Ovary (tissue), 10 donors: ENCODE data around the gene LRCH4. TPM values are rescaled to one million over a fixed set of nuclear protein-coding genes. Genes with fewer than 3 reads are reported as not detected.

Experiments used
- DNase-seq, 5 donors: peaks; one replicate each; pipeline ENCODE4 v3.0.0-alpha.2; 2019 to 2020
- H3K27ac ChIP-seq, 2 donors: fragments of 200-600 bp; one replicate each; pipeline versions ENCODE4 v1.5.1 to v1.8.0; 2019 to 2022
- H3K27me3 ChIP-seq: fragments of 200-600 bp; one replicate; pipeline ENCODE4 v1.8.0; 2022
- H3K36me3 ChIP-seq: fragments of 200-600 bp; sonication (generic); one replicate; pipeline ENCODE4 v1.5.1; 2019
- H3K4me1 ChIP-seq: one replicate; pipeline ENCODE4 v1.8.1; 2013; ENCODE audit warnings: mild to moderate bottlenecking, moderate library complexity; ENCODE audit not compliant: insufficient read depth
- H3K4me3 ChIP-seq: fragments of 200-600 bp; sonication (generic); one replicate; pipeline ENCODE4 v1.5.1; 2017
- H3K9me3 ChIP-seq, 2 donors: fragments of 200-600 bp in 1 of 2; sonication (generic) in 1 of 2; one replicate each; pipeline versions ENCODE4 v1.5.1 to v1.8.1; 2013 to 2019; ENCODE audit warnings: mild to moderate bottlenecking in 1 of 2, moderate library complexity in 1 of 2
- CTCF ChIP-seq, 3 donors: fragments of 450-650 bp in 2 of 3; fragments of 200-600 bp in 1 of 3; IDR thresholded peaks; one replicate each; pipeline versions ENCODE4 v1.5.1 to v1.8.0; 2016 to 2022; ENCODE audit warnings: antibody characterized with exemption in 3 of 3, mild to moderate bottlenecking in 1 of 3
- EP300 ChIP-seq: sonication (generic); formaldehyde crosslinking; IDR thresholded peaks from one replicate; pipeline ENCODE4 v1.6.1; 2017; ENCODE audit warnings: antibody characterized with exemption
- POLR2A ChIP-seq: fragments of 450-650 bp; IDR thresholded peaks from one replicate; pipeline ENCODE4 v1.6.1; 2017; ENCODE audit warnings: antibody characterized with exemption, mild to moderate bottlenecking, moderate library complexity
- WGBS, 3 donors: extraction: QIAGEN DNeasy Blood & Tissue Kit in 1 of 3; methylation state at CpG; one replicate each; pipeline versions ENCODE4 v1.1.5 to v1.1.7; 2013 to 2017; 5-methylcytosine and 5-hydroxymethylcytosine counted together
- intact Hi-C, 4 donors: fragments of 100-400 bp; cut with DNase I; formaldehyde crosslinking; loops; one replicate each; pipeline versions ENCODE4 v1.11.0 to v1.15.1; 2022 to 2023
- long read RNA-seq, 3 donors: library from polyadenylated mRNA in 2 of 3; unstranded in 2 of 3; transcript quantifications; one replicate each; pipeline ENCODE4 v2.0.0 and lab custom pipeline, GENCODE V29; 2021 to 2026
- polyA plus RNA-seq, 2 donors: library from polyadenylated mRNA; stranded (reverse); fragments of 200-250 nt in 1 of 2; fragments of 350-450 nt in 1 of 2; fragmentation: Illumina TruSeq in 1 of 2; extraction: RNeasy Lipid Tissue Mini Kit (QIAGEN cat#74804) in 1 of 2; gene quantifications; one replicate each; pipeline ENCODE4 v1.2.3, GENCODE V29; 2013 to 2014
- total RNA-seq, 7 donors: library from RNA; depleted of rRNA in 2 of 7; stranded (reverse); fragments of >200 nt in 2 of 7; fragmentation: NEBNext Ultra II Directional in 3 of 7; extraction: Animal tissue kit (Norgen Biotek cat#: 25700) in 3 of 7; gene quantifications; one replicate each; pipeline versions ENCODE4 v1.1.0 to v1.2.4, GENCODE V29; 2016 to 2023
- donor health status: DM: no; HTN: no; CAD: no; lungs with moderate emphysema.
- donor health status: DM: no; HTN: no; CAD: no.
- donor health status: Bipolar disorder and iron deficiency.
- donor health status: DM: yes; HTN: yes; CAD: no.
- donor health status: DM: no; HTN: no; CAD: no.
- donor health status: DM: yes; HTN: yes; CAD: no.

The LRCH4 gene
- total RNA-seq, result 100 to 1,000 TPM in 3 of 7 donors, 10 to 100 TPM in 4; 65.2 to 133 (median 90.6) TPM
- polyA plus RNA-seq, result 10 to 100 TPM in 1 of 2 donors, 1 to 10 TPM in 1; 3.5 to 50.3 TPM
- long read RNA-seq, donor 1, partial matches to known transcripts, result 4 of 9 reads
- long read RNA-seq, donor 1, other reads (novel, unspliced or antisense), result 4 of 9 reads
- long read RNA-seq, donor 2, partial matches to known transcripts, result 0 of 10 reads
- long read RNA-seq, donor 2, other reads (novel, unspliced or antisense), result 0 of 10 reads
- long read RNA-seq, donor 3, transcript LRCH4-201 (18 exons, 2,552 nt), result major isoform, 21 of 88 reads
- long read RNA-seq, donor 3, partial matches to known transcripts, result 18 of 88 reads
- long read RNA-seq, donor 3, other reads (novel, unspliced or antisense), result 45 of 88 reads

GRCh38 chr7:100585511-100586265 is at the start of gene LRCH4:
Gene LRCH4, minus strand, starts transcription at chr7:100586129. Its CDS starts 29 bp downstream, at chr7:100586100.
- H3K27ac ChIP-seq, result peak within 1 kb of the TSS; percentile 65 to 86
- intact Hi-C loops, result loop anchor here in 2 of 4 donors (2.0 to 10.0 kb wide), 3 partner anchors 19 to 269 kb away; partner anchors contain the start of genes MOSPD3 (in 1 of the 2) and SLC12A9 (in 1 of the 2)
- no peaks in the 10 kb centered on the region for H3K36me3 ChIP-seq
- no peaks in the 10 kb centered on the region for H3K9me3 ChIP-seq
- H3K4me1 ChIP-seq, result peaks cover 14% of the 10 kb centered on the region
- H3K27me3 ChIP-seq, result no peaks in the 10 kb centered on the region
- TF ChIP-seq CTCF (IDR thresholded peaks at IDR 0.05) (peak in 2 of 3 donors; percentile 29 to 41), POLR2A (peak; percentile 100), EP300 (no peak)
- 0 to 1% (median 0%) methylated on average over 54 to 61 of the region's 61 CpGs for WGBS, 3 donors
- peak within 1 kb of the TSS; percentile 83 for H3K4me3 ChIP-seq
- no peak for DNase-seq

- TF ChIP-seq POLR2A (no peak), CTCF (IDR thresholded peaks at IDR 0.05) (peak in 1 of 3 donors; percentile 20), EP300 (no peak)
- intact Hi-C loops, result no loop called here
- Histone ChIP-seq H3K27ac (no peak overlapping the region), H3K9me3 (no peaks in the 10 kb centered on the region), H3K4me1 (peaks cover 8% of the 10 kb centered on the region), H3K36me3 (no peaks in the 10 kb centered on the region), H3K27me3 (no peaks in the 10 kb centered on the region), H3K4me3 (peak overlapping the region; percentile 1)
- WGBS, 3 donors, result 2 to 3% (median 2%) methylated on average over 44 to 72 of the region's 72 CpGs
- peak in 3 of 5 donors; percentile 44 to 57 (median 49) for DNase-seq
Observed at GRCh38 chr7:100632951-100633717, 47.2 kb upstream of the LRCH4 start.

GRCh38 chr7:100630066-100630465 is 44.1 kb upstream of the LRCH4 start:
- DNase-seq, result no peak
- TF ChIP-seq EP300 (no peak), POLR2A (no peak), CTCF (IDR thresholded peaks at IDR 0.05) (no peak)
- Histone ChIP-seq H3K27me3 (no peaks in the 10 kb centered on the region), H3K27ac (no peak overlapping the region), H3K4me3 (no peak overlapping the region), H3K36me3 (no peaks in the 10 kb centered on the region), H3K4me1 (peaks cover 11% of the 10 kb centered on the region), H3K9me3 (no peaks in the 10 kb centered on the region)
- intact Hi-C loops, result no loop called here
- WGBS, 3 donors, result 86 to 94% (median 89%) methylated on average over 4 of the region's 4 CpGs

- H3K9me3 ChIP-seq, result no peaks in the 10 kb centered on the region
- no peak for DNase-seq
- H3K27me3 ChIP-seq, result no peaks in the 10 kb centered on the region
- intact Hi-C loops, result no loop called here
- WGBS, 3 donors, result 72 to 79% (median 76%) methylated on average over 11 of the region's 11 CpGs
- H3K4me1 ChIP-seq, result peaks cover 11% of the 10 kb centered on the region
- H3K36me3 ChIP-seq, result no peaks in the 10 kb centered on the region
- no peak overlapping the region for H3K4me3 ChIP-seq
- TF ChIP-seq EP300, result no peak
- TF ChIP-seq POLR2A, result no peak
- TF ChIP-seq CTCF (IDR thresholded peaks at IDR 0.05), result no peak
- no peak overlapping the region for H3K27ac ChIP-seq
Observed at GRCh38 chr7:100629117-100629716, 43.3 kb upstream of the LRCH4 start.
